H1 (cell line): Measurements from ENCODE around the gene GPR143. TPM values are rescaled to one million over a fixed set of nuclear protein-coding genes. Genes with fewer than 3 reads are reported as not detected.

Experiments used
- CTCF ChIA-PET: fragments of 300-600 bp; sonication (Branson Sonifier 250); formaldehyde crosslinking; loops from one replicate; lab custom pipeline; 2021; ENCODE audit not compliant: partially characterized antibody; lab: Charles Lee
- POLR2A ChIA-PET: fragments of 300-600 bp; sonication (Branson Sonifier 250); formaldehyde crosslinking; loops from one replicate; lab custom pipeline; 2021; ENCODE audit warnings: inconsistent platforms; ENCODE audit not compliant: partially characterized antibody; lab: Charles Lee
- DNase-seq, 2 experiments: peaks; one replicate each; pipeline versions ENCODE4 v3.0.0 to v3.0.0-alpha.2; 2010 to 2022; ENCODE audit warnings: low spot score in 2 of 2, low read depth in 1 of 2, mixed read lengths in 1 of 2
- FAIRE-seq: peaks from 2 replicates; lab custom pipeline; 2011; peaks lifted over from hg19 to GRCh38; lab: Jason Lieb, UNC
- H2AFZ ChIP-seq: 2 replicates; pipeline ENCODE4 v1.8.1; 2012; ENCODE audit warnings: low read length, inconsistent platforms
- H2AK5ac ChIP-seq: 2 replicates; pipeline ENCODE4 v1.6.1; 2013; ENCODE audit warnings: low read depth, low read length
- H2BK120ac ChIP-seq: replicated peaks from 2 replicates; pipeline ENCODE3; 2013; ENCODE audit warnings: low read depth, low read length, inconsistent platforms
- H2BK12ac ChIP-seq: 2 replicates; pipeline ENCODE4 v1.6.1; 2013; ENCODE audit warnings: low read depth, low read length
- H2BK15ac ChIP-seq: 2 replicates; pipeline ENCODE4 v1.6.1; 2013; ENCODE audit warnings: low read length
- H2BK20ac ChIP-seq: 2 replicates; pipeline ENCODE4 v1.6.1; 2013; ENCODE audit warnings: low read length
- H2BK5ac ChIP-seq: 2 replicates; pipeline ENCODE4 v1.6.1; 2013; ENCODE audit warnings: low read depth, low read length
- H3K14ac ChIP-seq: 2 replicates; pipeline ENCODE4 v1.6.1; 2013; ENCODE audit warnings: inconsistent platforms; ENCODE audit not compliant: insufficient read length
- H3K18ac ChIP-seq: 2 replicates; pipeline ENCODE4 v1.6.1; 2013; ENCODE audit warnings: low read length; ENCODE audit errors: extremely low read depth
- H3K23ac ChIP-seq: 2 replicates; pipeline ENCODE4 v1.6.1; 2013; ENCODE audit warnings: inconsistent platforms; ENCODE audit not compliant: insufficient read length
- H3K23me2 ChIP-seq: 2 replicates; pipeline ENCODE4 v1.6.1; 2013; ENCODE audit warnings: low read depth, low read length
- H3K27ac ChIP-seq: 2 replicates; pipeline ENCODE4 v1.6.1; 2011; ENCODE audit warnings: low read depth, low read length, inconsistent platforms
- H3K27me3 ChIP-seq, 4 experiments: replicated peaks in 1 of 4; 1 replicate in 1 of 4; 2 replicates in 3 of 4; pipeline versions ENCODE4 v1.6.1 to v1.8.1; 2011 to 2013; ENCODE audit warnings: low read length in 3 of 4, mild to moderate bottlenecking in 3 of 4, inconsistent platforms in 2 of 4, mixed read lengths in 2 of 4, moderate library complexity in 1 of 4; ENCODE audit not compliant: control insufficient read depth in 3 of 4, insufficient read depth in 3 of 4; ENCODE audit errors: extremely low read depth in 1 of 4
- H3K36me3 ChIP-seq, 4 experiments: 2 replicates each; pipeline versions ENCODE4 v1.6.1 to v1.8.1; 2011 to 2013; ENCODE audit warnings: mild to moderate bottlenecking in 4 of 4, low read length in 3 of 4, moderate library complexity in 2 of 4, control low read depth in 1 of 4, inconsistent platforms in 1 of 4; ENCODE audit not compliant: insufficient read depth in 4 of 4, control insufficient read depth in 2 of 4
- H3K4ac ChIP-seq: replicated peaks from 2 replicates; pipeline ENCODE3; 2013; ENCODE audit warnings: low read length, low read depth, mixed read lengths, inconsistent platforms; ENCODE audit not compliant: insufficient read length
- H3K4me1 ChIP-seq, 4 experiments: replicated peaks in 1 of 4; 1 replicate in 1 of 4; 2 replicates in 3 of 4; pipeline versions ENCODE4 v1.6.1 to v1.8.1; 2011 to 2013; ENCODE audit warnings: low read length in 3 of 4, inconsistent platforms in 2 of 4, mixed read lengths in 1 of 4; ENCODE audit not compliant: insufficient read depth in 4 of 4, control insufficient read depth in 3 of 4
- H3K4me2 ChIP-seq, 2 experiments: 2 replicates each; pipeline versions ENCODE4 v1.6.1 to v1.8.1; 2011 to 2013; ENCODE audit warnings: low read depth in 2 of 2, low read length in 2 of 2, control low read depth in 1 of 2, inconsistent platforms in 1 of 2, mild to moderate bottlenecking in 1 of 2; ENCODE audit not compliant: insufficient read depth in 1 of 2
- H3K4me3 ChIP-seq, 4 experiments: fragments of 200-600, 300-600 bp in 1 of 4; sonication (generic), shearing (Covaris generic), sonication (Bioruptor Twin) in 1 of 4; 2 replicates each; pipeline versions ENCODE4 v1.5.1 to v1.8.1; 2011 to 2016; ENCODE audit warnings: low read length in 4 of 4, low read depth in 3 of 4, control low read depth in 2 of 4, inconsistent platforms in 2 of 4, mild to moderate bottlenecking in 2 of 4, mixed read lengths in 1 of 4, moderate library complexity in 1 of 4; ENCODE audit not compliant: insufficient read depth in 2 of 4; ENCODE audit errors: extremely low read depth in 1 of 4
- H3K56ac ChIP-seq: replicated peaks from 2 replicates; pipeline ENCODE3; 2013; ENCODE audit warnings: low read depth, mild to moderate bottlenecking, mixed read lengths, low read length, inconsistent platforms; ENCODE audit not compliant: insufficient read length
- H3K79me1 ChIP-seq: 2 replicates; pipeline ENCODE4 v1.6.1; 2013; ENCODE audit warnings: low read depth, low read length, control low read depth
- H3K79me2 ChIP-seq, 2 experiments: 2 replicates each; pipeline versions ENCODE4 v1.6.1 to v1.8.1; 2012 to 2013; ENCODE audit warnings: low read length in 2 of 2, mild to moderate bottlenecking in 2 of 2, inconsistent platforms in 1 of 2; ENCODE audit not compliant: insufficient read depth in 2 of 2, control insufficient read depth in 1 of 2
- H3K9ac ChIP-seq, 4 experiments: replicated peaks in 1 of 4; 1 replicate in 1 of 4; 2 replicates in 3 of 4; pipeline versions ENCODE4 v1.6.1 to v1.8.1; 2011 to 2013; ENCODE audit warnings: low read depth in 3 of 4, low read length in 3 of 4, control low read depth in 2 of 4, mild to moderate bottlenecking in 2 of 4, moderate library complexity in 2 of 4, inconsistent platforms in 1 of 4; ENCODE audit errors: extremely low read depth in 1 of 4
- H3K9me3 ChIP-seq, 2 experiments: 2 replicates each; pipeline versions ENCODE4 v1.6.1 to v1.8.1; 2012 to 2013; ENCODE audit warnings: mild to moderate bottlenecking in 2 of 2, moderate library complexity in 2 of 2, control low read depth in 1 of 2, inconsistent platforms in 1 of 2, low read depth in 1 of 2, low read length in 1 of 2, mixed read lengths in 1 of 2; ENCODE audit not compliant: insufficient read depth in 2 of 2
- H4K20me1 ChIP-seq, 2 experiments: replicated peaks in 1 of 2; 2 replicates each; pipeline versions ENCODE3 to v1.8.1; 2011 to 2013; ENCODE audit warnings: inconsistent platforms in 2 of 2, low read length in 2 of 2, mild to moderate bottlenecking in 1 of 2; ENCODE audit not compliant: insufficient read depth in 2 of 2, control insufficient read depth in 1 of 2
- H4K5ac ChIP-seq: 2 replicates; pipeline ENCODE4 v1.6.1; 2013; ENCODE audit warnings: low read length, low read depth, mixed read lengths, inconsistent platforms; ENCODE audit not compliant: insufficient read length
- H4K8ac ChIP-seq: 2 replicates; pipeline ENCODE4 v1.8.0; 2013; ENCODE audit warnings: mild to moderate bottlenecking, moderate library complexity, low read length, inconsistent platforms; ENCODE audit not compliant: insufficient read depth; ENCODE audit errors: extremely low read depth
- H4K91ac ChIP-seq: replicated peaks from 2 replicates; pipeline ENCODE3; 2013; ENCODE audit warnings: low read length, mixed read lengths, inconsistent platforms; ENCODE audit not compliant: insufficient read length
- ASH2L ChIP-seq: fragments of 200-600, 300-600 bp; sonication (generic); IDR thresholded peaks from one replicate; pipeline ENCODE4 v1.7.1; 2017; ENCODE audit warnings: low read length
- CBX5 ChIP-seq: fragments of 300-800, 300-1000 bp; sonication (generic); IDR thresholded peaks from 2 replicates; pipeline ENCODE4 v1.7.1; 2016; ENCODE audit warnings: antibody characterized with exemption, low read length, low read depth
- EZH2 ChIP-seq: fragments of 200-600 bp; sonication (generic); IDR thresholded peaks from 2 replicates; pipeline ENCODE4 v1.7.1; 2012; ENCODE audit warnings: low read depth, mild to moderate bottlenecking, moderate library complexity, low read length, inconsistent platforms; ENCODE audit not compliant: severe bottlenecking
- TAF1 ChIP-seq: IDR thresholded peaks from 2 replicates; pipeline ENCODE4 v1.6.1; 2011; ENCODE audit warnings: mild to moderate bottlenecking, low read depth, low read length
- TBP ChIP-seq: IDR thresholded peaks from 2 replicates; pipeline ENCODE4 v1.6.1; 2011; ENCODE audit warnings: low read depth, low read length, improper control_type of control experiment
- WGBS, 2 experiments: shearing (Covaris generic) in 1 of 2; methylation state at CpG; one replicate each; pipeline versions ENCODE4 v1.1.6 to v1.1.7; 2013 to 2015; ENCODE audit warnings: low lambda C conversion rate in 2 of 2, mixed read lengths in 2 of 2, inconsistent platforms in 1 of 2, low coverage in 1 of 2, missing lambda C conversion rate in 1 of 2; ENCODE audit not compliant: insufficient replicate concordance in 2 of 2, insufficient coverage in 1 of 2, insufficient read length in 1 of 2; ENCODE audit errors: extremely low coverage in 1 of 2, missing lambda C conversion rate in 1 of 2; 5-methylcytosine and 5-hydroxymethylcytosine counted together
- polyA plus RNA-seq, 7 experiments: library from polyadenylated mRNA; depleted of rRNA in 3 of 7; stranded (reverse) in 5 of 7; unstranded in 2 of 7; fragments of >200 nt in 5 of 7; fragments of 200-250 nt in 2 of 7; gene quantifications; 1 replicate in 5 of 7; 2 replicates in 1 of 7; 4 replicates in 1 of 7; pipeline versions ENCODE4 v1.2.1 to v1.2.3, GENCODE V29; 2011 to 2013; ENCODE audit warnings: missing spikeins in 2 of 7, mixed read lengths in 2 of 7
- total RNA-seq: library from RNA; stranded (reverse); fragmentation: NEBNext Ultra II Directional; extraction: Animal tissue kit (Norgen Biotek cat#: 25700); gene quantifications from 2 replicates; pipeline ENCODE4 v1.2.1, GENCODE V29; 2021

Gene GPR143
- total and polyA plus RNA-seq, 2 of the 8 experiments (the other 6 are each of a cell fraction or from before 2014, with no cell fraction given) = 18.5 to 30.7 TPM

GRCh38 chrX:9698576-9698975 lies 67.1 kb downstream of the GPR143 start:
- 94% methylated on average over 11 of the region's 12 CpGs; no CpG with 5 or more reads in 1 of the 2 experiments for WGBS, 2 experiments
- Histone ChIP-seq H3K9me3 (no peaks in the 10 kb centered on the region), H3K4me2 (no peak overlapping the region), H2BK120ac (no peak overlapping the region), H3K23me2 (no peaks in the 10 kb centered on the region), H3K9ac (no peak overlapping the region), H2BK15ac (no peak overlapping the region), H3K18ac (no peak overlapping the region), H3K4ac (no peak overlapping the region), H4K20me1 (no peaks in the 10 kb centered on the region), H3K23ac (no peak overlapping the region), H3K36me3 (peaks cover 0 to 2% (median 0%) of the 10 kb centered on the region in 4 experiments; a peak in 3 of 8 replicates), H3K79me1 (no peaks in the 10 kb centered on the region), H2BK5ac (no peak overlapping the region), H4K5ac (no peak overlapping the region), H3K79me2 (no peaks in the 10 kb centered on the region), H2AFZ (no peak overlapping the region), H3K56ac (no peak overlapping the region), H3K4me1 (no peaks in the 10 kb centered on the region), H3K27me3 (no peaks in the 10 kb centered on the region), H2BK20ac (no peak overlapping the region), H2AK5ac (no peak overlapping the region), H3K14ac (no peak overlapping the region), H3K4me3 (no peak overlapping the region), H3K27ac (no peak overlapping the region), H4K8ac (no peak overlapping the region), H4K91ac (no peak overlapping the region), H2BK12ac (no peak overlapping the region)
- ChIA-PET POLR2A (no interaction called here), CTCF (no interaction called here)
- FAIRE-seq = no peak
- DNase-seq = no peak
- TF ChIP-seq ASH2L = no peak
- TF ChIP-seq TBP = no peak
- no peak for TF ChIP-seq EZH2
- TF ChIP-seq TAF1 = no peak
- no peak for TF ChIP-seq CBX5
